Parathyroid adenoma (tissue), 2 donors: ENCODE results near the gene PCDHGA12.

Source experiments
- H2AFZ ChIP-seq: fragments of 300-600 bp; sonication (generic); one replicate; pipeline ENCODE4 v1.7.0; 2017; ENCODE audit warnings: antibody characterized with exemption, mild to moderate bottlenecking
- H3K27ac ChIP-seq: fragments of 300-600 bp; sonication (generic); one replicate; pipeline ENCODE4 v1.7.0; 2017
- H3K27me3 ChIP-seq: fragments of 300-600 bp; sonication (generic); one replicate; pipeline ENCODE4 v1.7.0; 2017; ENCODE audit warnings: low read length; ENCODE audit not compliant: control insufficient read depth, insufficient read depth
- H3K36me3 ChIP-seq: fragments of 300-600 bp; sonication (generic); one replicate; pipeline ENCODE4 v1.7.0; 2017; ENCODE audit warnings: low read length; ENCODE audit not compliant: control insufficient read depth, insufficient read depth
- H3K4me1 ChIP-seq: fragments of 300-600 bp; sonication (generic); one replicate; pipeline ENCODE4 v1.7.0; 2017; ENCODE audit warnings: control low read depth
- H3K4me2 ChIP-seq: fragments of 300-600 bp; sonication (generic); one replicate; pipeline ENCODE4 v1.7.0; 2017; ENCODE audit warnings: low read length
- H3K4me3 ChIP-seq: fragments of 300-600 bp; sonication (generic); one replicate; pipeline ENCODE4 v1.7.0; 2017; ENCODE audit warnings: low read depth, low read length
- H3K79me2 ChIP-seq: fragments of 300-600 bp; sonication (generic); one replicate; pipeline ENCODE4 v1.7.0; 2017; ENCODE audit warnings: control low read depth
- H3K9ac ChIP-seq: fragments of 300-600 bp; sonication (generic); one replicate; pipeline ENCODE4 v1.7.0; 2017; ENCODE audit warnings: mild to moderate bottlenecking
- H3K9me3 ChIP-seq: fragments of 300-600 bp; sonication (generic); one replicate; pipeline ENCODE4 v1.7.0; 2017; ENCODE audit warnings: low read length; ENCODE audit not compliant: control insufficient read depth
- TF ChIP-seq, protein P1 (sequence below): fragments of 300-600 bp; sonication (generic); IDR thresholded peaks from one replicate; pipeline ENCODE4 v1.7.0; 2017; ENCODE audit warnings: antibody characterized with exemption, mild to moderate bottlenecking
- donor health status: primary hyperparathyroidism.

The PCDHGA12 gene

DNA sequence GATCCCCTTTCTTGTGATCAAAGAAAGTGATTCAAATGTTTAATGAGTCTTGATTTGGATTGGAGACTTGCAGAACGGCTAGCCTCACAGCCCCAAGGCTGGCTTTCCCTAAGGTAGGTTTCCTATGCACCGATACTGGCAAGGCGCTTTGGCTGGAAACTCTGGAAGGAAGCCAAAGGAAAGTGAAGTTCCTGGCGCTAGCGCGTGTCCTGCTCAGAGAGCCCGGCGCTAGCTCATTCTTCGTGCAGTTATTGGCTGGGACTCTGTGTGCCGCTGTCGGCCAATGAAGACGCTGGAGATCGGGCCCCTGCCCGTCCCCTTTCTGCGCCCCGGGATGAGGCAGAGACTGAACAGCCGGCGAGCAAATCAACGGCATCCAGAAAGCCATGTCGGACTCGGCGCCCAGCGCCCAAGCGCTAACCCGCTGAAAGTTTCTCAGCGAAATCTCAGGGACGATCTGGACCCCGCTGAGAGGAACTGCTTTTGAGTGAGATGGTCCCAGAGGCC lies 45.4 kb downstream of the PCDHGA12 start, which contains the start of gene PCDHGC3:
Gene PCDHGC3 (plus strand): TSS at position 342 of the 507 bp plus-strand sequence. CDS start 151 bp downstream, at position 493.
- H3K36me3 ChIP-seq: no peaks in the 10 kb centered on the region
- H3K27me3 ChIP-seq: no peaks in the 10 kb centered on the region
- H2AFZ ChIP-seq: peak within 1 kb of the TSS; percentile 92
- peak within 1 kb of the TSS; percentile 59 for H3K4me3 ChIP-seq
- H3K9ac ChIP-seq: peak within 1 kb of the TSS; percentile 61
- H3K79me2 ChIP-seq: peaks cover 32% of the 10 kb centered on the region
- no peaks in the 10 kb centered on the region for H3K9me3 ChIP-seq
- peak within 1 kb of the TSS; percentile 91 for H3K4me2 ChIP-seq
- TF ChIP-seq, protein P1, sequence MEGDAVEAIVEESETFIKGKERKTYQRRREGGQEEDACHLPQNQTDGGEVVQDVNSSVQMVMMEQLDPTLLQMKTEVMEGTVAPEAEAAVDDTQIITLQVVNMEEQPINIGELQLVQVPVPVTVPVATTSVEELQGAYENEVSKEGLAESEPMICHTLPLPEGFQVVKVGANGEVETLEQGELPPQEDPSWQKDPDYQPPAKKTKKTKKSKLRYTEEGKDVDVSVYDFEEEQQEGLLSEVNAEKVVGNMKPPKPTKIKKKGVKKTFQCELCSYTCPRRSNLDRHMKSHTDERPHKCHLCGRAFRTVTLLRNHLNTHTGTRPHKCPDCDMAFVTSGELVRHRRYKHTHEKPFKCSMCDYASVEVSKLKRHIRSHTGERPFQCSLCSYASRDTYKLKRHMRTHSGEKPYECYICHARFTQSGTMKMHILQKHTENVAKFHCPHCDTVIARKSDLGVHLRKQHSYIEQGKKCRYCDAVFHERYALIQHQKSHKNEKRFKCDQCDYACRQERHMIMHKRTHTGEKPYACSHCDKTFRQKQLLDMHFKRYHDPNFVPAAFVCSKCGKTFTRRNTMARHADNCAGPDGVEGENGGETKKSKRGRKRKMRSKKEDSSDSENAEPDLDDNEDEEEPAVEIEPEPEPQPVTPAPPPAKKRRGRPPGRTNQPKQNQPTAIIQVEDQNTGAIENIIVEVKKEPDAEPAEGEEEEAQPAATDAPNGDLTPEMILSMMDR: peak; percentile 52
- peaks cover 28% of the 10 kb centered on the region for H3K4me1 ChIP-seq
- H3K27ac ChIP-seq: peak within 1 kb of the TSS; percentile 92

DNA sequence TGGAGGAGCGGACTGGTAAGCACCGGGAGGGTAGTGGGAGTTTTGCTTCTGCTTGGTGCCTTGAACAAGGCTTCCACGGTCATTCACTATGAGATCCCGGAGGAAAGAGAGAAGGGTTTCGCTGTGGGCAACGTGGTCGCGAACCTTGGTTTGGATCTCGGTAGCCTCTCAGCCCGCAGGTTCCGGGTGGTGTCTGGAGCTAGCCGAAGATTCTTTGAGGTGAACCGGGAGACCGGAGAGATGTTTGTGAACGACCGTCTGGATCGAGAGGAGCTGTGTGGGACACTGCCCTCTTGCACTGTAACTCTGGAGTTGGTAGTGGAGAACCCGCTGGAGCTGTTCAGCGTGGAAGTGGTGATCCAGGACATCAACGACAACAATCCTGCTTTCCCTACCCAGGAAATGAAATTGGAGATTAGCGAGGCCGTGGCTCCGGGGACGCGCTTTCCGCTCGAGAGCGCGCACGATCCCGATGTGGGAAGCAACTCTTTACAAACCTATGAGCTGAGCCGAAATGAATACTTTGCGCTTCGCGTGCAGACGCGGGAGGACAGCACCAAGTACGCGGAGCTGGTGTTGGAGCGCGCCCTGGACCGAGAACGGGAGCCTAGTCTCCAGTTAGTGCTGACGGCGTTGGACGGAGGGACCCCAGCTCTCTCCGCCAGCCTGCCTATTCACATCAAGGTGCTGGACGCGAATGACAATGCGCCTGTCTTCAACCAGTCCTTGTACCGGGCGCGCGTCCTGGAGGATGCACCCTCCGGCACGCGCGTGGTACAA lies 46.0 kb downstream of the PCDHGA12 start:
- TF ChIP-seq, protein P1: no peak

DNA sequence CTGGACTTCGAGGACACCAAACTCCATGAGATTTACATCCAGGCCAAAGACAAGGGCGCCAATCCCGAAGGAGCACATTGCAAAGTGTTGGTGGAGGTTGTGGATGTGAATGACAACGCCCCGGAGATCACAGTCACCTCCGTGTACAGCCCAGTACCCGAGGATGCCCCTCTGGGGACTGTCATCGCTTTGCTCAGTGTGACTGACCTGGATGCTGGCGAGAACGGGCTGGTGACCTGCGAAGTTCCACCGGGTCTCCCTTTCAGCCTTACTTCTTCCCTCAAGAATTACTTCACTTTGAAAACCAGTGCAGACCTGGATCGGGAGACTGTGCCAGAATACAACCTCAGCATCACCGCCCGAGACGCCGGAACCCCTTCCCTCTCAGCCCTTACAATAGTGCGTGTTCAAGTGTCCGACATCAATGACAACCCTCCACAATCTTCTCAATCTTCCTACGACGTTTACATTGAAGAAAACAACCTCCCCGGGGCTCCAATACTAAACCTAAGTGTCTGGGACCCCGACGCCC lies 46.8 kb downstream of the PCDHGA12 start:
- Histone ChIP-seq H3K9ac (no peak overlapping the region), H3K9me3 (no peaks in the 10 kb centered on the region), H3K79me2 (peaks cover 46% of the 10 kb centered on the region), H3K4me2 (peak overlapping the region; percentile 91), H3K27ac (peak overlapping the region; percentile 92), H2AFZ (no peak overlapping the region), H3K27me3 (no peaks in the 10 kb centered on the region), H3K36me3 (no peaks in the 10 kb centered on the region), H3K4me3 (peak overlapping the region; percentile 59), H3K4me1 (peaks cover 28% of the 10 kb centered on the region)
- TF ChIP-seq, protein P1: no peak

More for the DNA sequence above, 46.0 kb downstream of the PCDHGA12 start:
- H3K9ac ChIP-seq: peak overlapping the region; percentile 61
- H3K27me3 ChIP-seq: no peaks in the 10 kb centered on the region
- H2AFZ ChIP-seq: peak overlapping the region; percentile 92
- peak overlapping the region; percentile 59 for H3K4me3 ChIP-seq
- peak overlapping the region; percentile 92 for H3K27ac ChIP-seq
- H3K36me3 ChIP-seq: no peaks in the 10 kb centered on the region
- peaks cover 28% of the 10 kb centered on the region for H3K4me1 ChIP-seq
- peaks cover 39% of the 10 kb centered on the region for H3K79me2 ChIP-seq
- H3K9me3 ChIP-seq: no peaks in the 10 kb centered on the region
- H3K4me2 ChIP-seq: peak overlapping the region; percentile 91

DNA sequence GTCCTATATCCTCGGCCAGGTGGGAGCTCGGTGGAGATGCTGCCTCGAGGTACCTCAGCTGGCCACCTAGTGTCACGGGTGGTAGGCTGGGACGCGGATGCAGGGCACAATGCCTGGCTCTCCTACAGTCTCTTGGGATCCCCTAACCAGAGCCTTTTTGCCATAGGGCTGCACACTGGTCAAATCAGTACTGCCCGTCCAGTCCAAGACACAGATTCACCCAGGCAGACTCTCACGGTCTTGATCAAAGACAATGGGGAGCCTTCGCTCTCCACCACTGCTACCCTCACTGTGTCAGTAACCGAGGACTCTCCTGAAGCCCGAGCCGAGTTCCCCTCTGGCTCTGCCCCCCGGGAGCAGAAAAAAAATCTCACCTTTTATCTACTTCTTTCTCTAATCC lies 47.5 kb downstream of the PCDHGA12 start:
- Histone ChIP-seq H3K4me3 (no peak overlapping the region), H3K27ac (no peak overlapping the region), H3K4me1 (peaks cover 28% of the 10 kb centered on the region), H3K9ac (no peak overlapping the region), H3K9me3 (no peaks in the 10 kb centered on the region), H3K4me2 (peak overlapping the region; percentile 18), H3K36me3 (no peaks in the 10 kb centered on the region), H2AFZ (no peak overlapping the region), H3K79me2 (peaks cover 49% of the 10 kb centered on the region), H3K27me3 (no peaks in the 10 kb centered on the region)
- TF ChIP-seq, protein P1: no peak
